GM12878 (cell line): ENCODE results near the gene NEK8. TPM values are rescaled to one million over a fixed set of nuclear protein-coding genes. Genes with fewer than 3 reads are reported as not detected.

Experiments used
- BCL11A ChIP-seq: IDR thresholded peaks from 2 replicates; pipeline ENCODE4 v1.6.1; 2011; ENCODE audit warnings: low read depth, low read length
- CHD1 ChIP-seq: IDR thresholded peaks from 2 replicates; pipeline ENCODE4 v1.6.1; 2012; ENCODE audit warnings: low read depth, low read length, improper control_type of control experiment
- DPF2 ChIP-seq: fragments of 450-650 bp; IDR thresholded peaks from 2 replicates; pipeline ENCODE4 v1.6.1; 2017; ENCODE audit warnings: mild to moderate bottlenecking
- EED ChIP-seq: sonication (generic); IDR thresholded peaks from 2 replicates; pipeline ENCODE4 v1.6.1; 2016; ENCODE audit warnings: antibody characterized with exemption, low read depth
- HDGF ChIP-seq: fragments of 450-650 bp; IDR thresholded peaks from 2 replicates; pipeline ENCODE4 v1.6.1; 2016; ENCODE audit warnings: antibody characterized with exemption
- MEF2A ChIP-seq: IDR thresholded peaks from 2 replicates; pipeline ENCODE4 v1.6.1; 2011; ENCODE audit warnings: low read depth, mild to moderate bottlenecking, low read length, moderate library complexity; ENCODE audit not compliant: insufficient read depth
- MEF2B ChIP-seq: fragments of 450-650 bp; IDR thresholded peaks from 2 replicates; pipeline ENCODE4 v1.6.1; 2018; ENCODE audit warnings: mild to moderate bottlenecking, moderate library complexity; ENCODE audit not compliant: partially characterized antibody, poor library complexity, severe bottlenecking
- MTA2 ChIP-seq: fragments of 450-650 bp; IDR thresholded peaks from 2 replicates; pipeline ENCODE4 v1.6.1; 2016; ENCODE audit warnings: low read depth, mild to moderate bottlenecking, moderate library complexity
- POLR2A ChIP-seq: IDR thresholded peaks from 2 replicates; pipeline ENCODE4 v1.6.1; 2011; ENCODE audit warnings: low read depth, mild to moderate bottlenecking, low read length
- PRDM15 ChIP-seq: fragments of 450-650 bp; formaldehyde crosslinking; IDR thresholded peaks from 2 replicates; pipeline ENCODE4 v1.4.0; 2020; ENCODE audit warnings: mild to moderate bottlenecking, moderate library complexity
- SIX5 ChIP-seq: IDR thresholded peaks from 2 replicates; pipeline ENCODE4 v1.6.1; 2011; ENCODE audit warnings: mild to moderate bottlenecking, low read depth, low read length, moderate library complexity; ENCODE audit not compliant: severe bottlenecking
- SPI1 ChIP-seq: IDR thresholded peaks from 2 replicates; pipeline ENCODE4 v1.6.1; 2011; ENCODE audit warnings: low read depth, mild to moderate bottlenecking, low read length, moderate library complexity, borderline replicate concordance; ENCODE audit not compliant: insufficient read depth
- TCF12 ChIP-seq: IDR thresholded peaks from 2 replicates; pipeline ENCODE4 v1.6.1; 2011; ENCODE audit warnings: low read depth, mild to moderate bottlenecking, low read length
- polyA plus RNA-seq, 11 experiments: library from polyadenylated mRNA; depleted of rRNA in 4 of 11; unstranded in 6 of 11; stranded (reverse) in 5 of 11; fragments of >200 nt; fragmentation: Nextera tagmentation in 4 of 11; fragmentation: Illumina TruSeq in 1 of 11; extraction: Ambion mirVana in 4 of 11; extraction: Trizol in 1 of 11; gene quantifications; 1 replicate in 1 of 11; 2 replicates in 10 of 11; pipeline versions ENCODE4 v1.2.1 to v1.2.3, GENCODE V29; 2011 to 2016; ENCODE audit warnings: inconsistent platforms in 2 of 11, missing spikeins in 2 of 11, low read depth in 1 of 11
- total RNA-seq, 4 experiments: library from RNA; depleted of rRNA in 3 of 4; stranded (reverse); fragments of >200 nt in 3 of 4; fragmentation: Illumina TruSeq in 1 of 4; extraction: Trizol in 1 of 4; gene quantifications; 2 replicates each; pipeline versions ENCODE4 v1.2.1 to v1.2.3, GENCODE V29; 2013 to 2021
- TF ChIP-seq, protein P1 (sequence below): fragments of 450-650 bp; IDR thresholded peaks from 2 replicates; pipeline ENCODE4 v1.6.1; 2016; ENCODE audit warnings: mild to moderate bottlenecking, moderate library complexity, borderline replicate concordance
- TF ChIP-seq, protein P2 (sequence below): IDR thresholded peaks from 2 replicates; pipeline ENCODE4 v1.6.1; 2012; ENCODE audit warnings: improper control_type of control experiment, low read depth, low read length; ENCODE audit not compliant: insufficient replicate concordance

The NEK8 gene
- total and polyA plus RNA-seq, 10 of the 15 experiments (the other 5 are each of a cell fraction or from before 2014, with no cell fraction given), result 2.3 to 14.3 (median 9.4) TPM

DNA sequence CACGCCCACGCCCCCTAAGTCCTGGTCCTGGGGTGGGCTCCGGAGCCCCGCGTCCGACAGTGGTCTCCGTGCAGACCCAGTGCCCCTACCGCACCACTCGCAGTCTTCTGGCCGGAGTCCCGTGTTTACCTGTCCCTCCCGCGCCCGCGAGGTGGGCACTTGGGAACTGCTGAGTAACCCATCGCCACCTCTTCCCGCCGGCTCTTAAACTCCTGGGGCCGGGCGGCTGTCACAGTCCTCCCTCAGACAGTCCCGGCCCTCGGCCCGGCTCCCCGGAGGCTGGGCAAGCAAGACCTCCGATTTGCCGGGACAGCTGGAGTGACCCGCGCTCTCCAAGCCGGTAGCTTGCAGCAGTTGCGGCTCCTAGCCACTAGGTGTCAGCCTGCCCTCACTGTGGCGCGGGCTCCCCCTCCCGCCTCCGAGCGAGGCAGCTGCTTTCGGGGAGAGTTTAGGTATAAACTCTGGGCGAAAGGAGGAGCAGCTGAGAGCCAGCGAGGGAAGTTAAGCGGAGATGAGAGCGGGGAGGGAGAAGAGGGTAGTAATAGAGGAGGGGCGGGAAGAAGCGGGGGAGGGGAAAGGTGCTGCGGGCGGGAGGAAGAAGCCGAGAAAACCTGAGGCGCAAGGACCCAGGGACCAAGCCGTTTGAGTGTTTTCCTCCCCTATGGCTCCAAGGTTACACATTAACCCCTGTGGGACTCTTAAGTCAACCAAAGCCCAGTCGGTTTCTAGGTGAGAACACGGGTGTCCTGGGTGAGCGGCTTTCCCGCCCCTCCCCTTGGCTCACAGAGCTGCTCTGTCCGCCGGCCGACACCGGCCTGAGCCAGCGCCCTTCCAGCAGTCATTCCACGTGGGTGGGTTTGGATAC lies 1.7 kb upstream of the NEK8 start (continued):
- TF ChIP-seq, protein P1, sequence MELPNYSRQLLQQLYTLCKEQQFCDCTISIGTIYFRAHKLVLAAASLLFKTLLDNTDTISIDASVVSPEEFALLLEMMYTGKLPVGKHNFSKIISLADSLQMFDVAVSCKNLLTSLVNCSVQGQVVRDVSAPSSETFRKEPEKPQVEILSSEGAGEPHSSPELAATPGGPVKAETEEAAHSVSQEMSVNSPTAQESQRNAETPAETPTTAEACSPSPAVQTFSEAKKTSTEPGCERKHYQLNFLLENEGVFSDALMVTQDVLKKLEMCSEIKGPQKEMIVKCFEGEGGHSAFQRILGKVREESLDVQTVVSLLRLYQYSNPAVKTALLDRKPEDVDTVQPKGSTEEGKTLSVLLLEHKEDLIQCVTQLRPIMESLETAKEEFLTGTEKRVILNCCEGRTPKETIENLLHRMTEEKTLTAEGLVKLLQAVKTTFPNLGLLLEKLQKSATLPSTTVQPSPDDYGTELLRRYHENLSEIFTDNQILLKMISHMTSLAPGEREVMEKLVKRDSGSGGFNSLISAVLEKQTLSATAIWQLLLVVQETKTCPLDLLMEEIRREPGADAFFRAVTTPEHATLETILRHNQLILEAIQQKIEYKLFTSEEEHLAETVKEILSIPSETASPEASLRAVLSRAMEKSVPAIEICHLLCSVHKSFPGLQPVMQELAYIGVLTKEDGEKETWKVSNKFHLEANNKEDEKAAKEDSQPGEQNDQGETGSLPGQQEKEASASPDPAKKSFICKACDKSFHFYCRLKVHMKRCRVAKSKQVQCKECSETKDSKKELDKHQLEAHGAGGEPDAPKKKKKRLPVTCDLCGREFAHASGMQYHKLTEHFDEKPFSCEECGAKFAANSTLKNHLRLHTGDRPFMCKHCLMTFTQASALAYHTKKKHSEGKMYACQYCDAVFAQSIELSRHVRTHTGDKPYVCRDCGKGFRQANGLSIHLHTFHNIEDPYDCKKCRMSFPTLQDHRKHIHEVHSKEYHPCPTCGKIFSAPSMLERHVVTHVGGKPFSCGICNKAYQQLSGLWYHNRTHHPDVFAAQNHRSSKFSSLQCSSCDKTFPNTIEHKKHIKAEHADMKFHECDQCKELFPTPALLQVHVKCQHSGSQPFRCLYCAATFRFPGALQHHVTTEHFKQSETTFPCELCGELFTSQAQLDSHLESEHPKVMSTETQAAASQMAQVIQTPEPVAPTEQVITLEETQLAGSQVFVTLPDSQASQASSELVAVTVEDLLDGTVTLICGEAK, result no peak; the same call in 1 of the 2 replicates
- TF ChIP-seq BCL11A (no peak), PRDM15 (no peak), MTA2 (peak; percentile 74), MEF2B (peak; percentile 84), SIX5 (no peak), CHD1 (0 out of 2 replicates have a peak, but pooled peaks have one; percentile 48), DPF2 (peak; percentile 25; the same call in 1 of the 2 replicates), EED (peak; percentile 69), HDGF (peak; percentile 51), MEF2A (peak; percentile 58; the same call in 1 of the 2 replicates), TCF12 (0 out of 2 replicates have a peak, but pooled peaks have one; percentile 74), SPI1 (no peak), POLR2A (peak; percentile 71)
- TF ChIP-seq, protein P2, sequence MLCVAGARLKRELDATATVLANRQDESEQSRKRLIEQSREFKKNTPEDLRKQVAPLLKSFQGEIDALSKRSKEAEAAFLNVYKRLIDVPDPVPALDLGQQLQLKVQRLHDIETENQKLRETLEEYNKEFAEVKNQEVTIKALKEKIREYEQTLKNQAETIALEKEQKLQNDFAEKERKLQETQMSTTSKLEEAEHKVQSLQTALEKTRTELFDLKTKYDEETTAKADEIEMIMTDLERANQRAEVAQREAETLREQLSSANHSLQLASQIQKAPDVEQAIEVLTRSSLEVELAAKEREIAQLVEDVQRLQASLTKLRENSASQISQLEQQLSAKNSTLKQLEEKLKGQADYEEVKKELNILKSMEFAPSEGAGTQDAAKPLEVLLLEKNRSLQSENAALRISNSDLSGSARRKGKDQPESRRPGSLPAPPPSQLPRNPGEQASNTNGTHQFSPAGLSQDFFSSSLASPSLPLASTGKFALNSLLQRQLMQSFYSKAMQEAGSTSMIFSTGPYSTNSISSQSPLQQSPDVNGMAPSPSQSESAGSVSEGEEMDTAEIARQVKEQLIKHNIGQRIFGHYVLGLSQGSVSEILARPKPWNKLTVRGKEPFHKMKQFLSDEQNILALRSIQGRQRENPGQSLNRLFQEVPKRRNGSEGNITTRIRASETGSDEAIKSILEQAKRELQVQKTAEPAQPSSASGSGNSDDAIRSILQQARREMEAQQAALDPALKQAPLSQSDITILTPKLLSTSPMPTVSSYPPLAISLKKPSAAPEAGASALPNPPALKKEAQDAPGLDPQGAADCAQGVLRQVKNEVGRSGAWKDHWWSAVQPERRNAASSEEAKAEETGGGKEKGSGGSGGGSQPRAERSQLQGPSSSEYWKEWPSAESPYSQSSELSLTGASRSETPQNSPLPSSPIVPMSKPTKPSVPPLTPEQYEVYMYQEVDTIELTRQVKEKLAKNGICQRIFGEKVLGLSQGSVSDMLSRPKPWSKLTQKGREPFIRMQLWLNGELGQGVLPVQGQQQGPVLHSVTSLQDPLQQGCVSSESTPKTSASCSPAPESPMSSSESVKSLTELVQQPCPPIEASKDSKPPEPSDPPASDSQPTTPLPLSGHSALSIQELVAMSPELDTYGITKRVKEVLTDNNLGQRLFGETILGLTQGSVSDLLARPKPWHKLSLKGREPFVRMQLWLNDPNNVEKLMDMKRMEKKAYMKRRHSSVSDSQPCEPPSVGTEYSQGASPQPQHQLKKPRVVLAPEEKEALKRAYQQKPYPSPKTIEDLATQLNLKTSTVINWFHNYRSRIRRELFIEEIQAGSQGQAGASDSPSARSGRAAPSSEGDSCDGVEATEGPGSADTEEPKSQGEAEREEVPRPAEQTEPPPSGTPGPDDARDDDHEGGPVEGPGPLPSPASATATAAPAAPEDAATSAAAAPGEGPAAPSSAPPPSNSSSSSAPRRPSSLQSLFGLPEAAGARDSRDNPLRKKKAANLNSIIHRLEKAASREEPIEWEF, result peak; percentile 58
